A549 (cell line): ENCODE measurements around the gene SRSF5.

ENCODE experiments used
- POLR2A ChIP-seq: IDR thresholded peaks from 2 replicates; pipeline ENCODE4 v1.6.1; 2012; ENCODE audit warnings: mild to moderate bottlenecking, low read length
- TP53 ChIP-seq: fragments of 250-450 bp; sonication (Bioruptor Pico); IDR thresholded peaks from 2 replicates; pipeline ENCODE4 v1.5.0; 2021; ENCODE audit warnings: mild to moderate bottlenecking, moderate library complexity
- TF ChIP-seq, protein P1 (sequence below): fragments of 200-600 bp; sonication (generic); IDR thresholded peaks from 2 replicates; pipeline ENCODE4 v1.6.1; 2016; ENCODE audit warnings: antibody characterized with exemption, mild to moderate bottlenecking, moderate library complexity

GRCh38 chr14:69768873-69769272, 1.9 kb downstream of the SRSF5 start:
- TF ChIP-seq, protein P1, sequence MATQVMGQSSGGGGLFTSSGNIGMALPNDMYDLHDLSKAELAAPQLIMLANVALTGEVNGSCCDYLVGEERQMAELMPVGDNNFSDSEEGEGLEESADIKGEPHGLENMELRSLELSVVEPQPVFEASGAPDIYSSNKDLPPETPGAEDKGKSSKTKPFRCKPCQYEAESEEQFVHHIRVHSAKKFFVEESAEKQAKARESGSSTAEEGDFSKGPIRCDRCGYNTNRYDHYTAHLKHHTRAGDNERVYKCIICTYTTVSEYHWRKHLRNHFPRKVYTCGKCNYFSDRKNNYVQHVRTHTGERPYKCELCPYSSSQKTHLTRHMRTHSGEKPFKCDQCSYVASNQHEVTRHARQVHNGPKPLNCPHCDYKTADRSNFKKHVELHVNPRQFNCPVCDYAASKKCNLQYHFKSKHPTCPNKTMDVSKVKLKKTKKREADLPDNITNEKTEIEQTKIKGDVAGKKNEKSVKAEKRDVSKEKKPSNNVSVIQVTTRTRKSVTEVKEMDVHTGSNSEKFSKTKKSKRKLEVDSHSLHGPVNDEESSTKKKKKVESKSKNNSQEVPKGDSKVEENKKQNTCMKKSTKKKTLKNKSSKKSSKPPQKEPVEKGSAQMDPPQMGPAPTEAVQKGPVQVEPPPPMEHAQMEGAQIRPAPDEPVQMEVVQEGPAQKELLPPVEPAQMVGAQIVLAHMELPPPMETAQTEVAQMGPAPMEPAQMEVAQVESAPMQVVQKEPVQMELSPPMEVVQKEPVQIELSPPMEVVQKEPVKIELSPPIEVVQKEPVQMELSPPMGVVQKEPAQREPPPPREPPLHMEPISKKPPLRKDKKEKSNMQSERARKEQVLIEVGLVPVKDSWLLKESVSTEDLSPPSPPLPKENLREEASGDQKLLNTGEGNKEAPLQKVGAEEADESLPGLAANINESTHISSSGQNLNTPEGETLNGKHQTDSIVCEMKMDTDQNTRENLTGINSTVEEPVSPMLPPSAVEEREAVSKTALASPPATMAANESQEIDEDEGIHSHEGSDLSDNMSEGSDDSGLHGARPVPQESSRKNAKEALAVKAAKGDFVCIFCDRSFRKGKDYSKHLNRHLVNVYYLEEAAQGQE: no peak
- TF ChIP-seq POLR2A (no peak), TP53 (CRISPR knock-in tag) (no peak)
